BE2C (cell line): Measurements from ENCODE around the gene MTG2.

ENCODE experiments used
- DNase-seq: peaks from one replicate; pipeline ENCODE4 v3.0.0-alpha.2; 2020
- H3K27me3 ChIP-seq: fragments of 250-450 bp; sonication (Bioruptor Pico); 2 replicates; pipeline ENCODE4 v1.5.1; 2020; ENCODE audit warnings: mild to moderate bottlenecking
- H3K36me3 ChIP-seq: fragments of 250-450 bp; sonication (Bioruptor Pico); 2 replicates; pipeline ENCODE4 v1.5.1; 2020; ENCODE audit warnings: mild to moderate bottlenecking
- H3K4me1 ChIP-seq: fragments of 250-450 bp; sonication (Bioruptor Pico); 2 replicates; pipeline ENCODE4 v1.5.1; 2020
- H3K4me3 ChIP-seq: 2 replicates; pipeline ENCODE4 v1.5.1; 2011; ENCODE audit warnings: low read depth, low read length
- H3K9me3 ChIP-seq: fragments of 250-450 bp; sonication (Bioruptor Pico); 2 replicates; pipeline ENCODE4 v1.5.1; 2020
- CTCF ChIP-seq: IDR thresholded peaks from 2 replicates; pipeline ENCODE4 v1.5.1; 2012; ENCODE audit warnings: mild to moderate bottlenecking, low read depth, low read length

Gene MTG2

GRCh38 chr20:62219101-62219991 is 36.5 kb downstream of the MTG2 start:
- TF ChIP-seq CTCF: no peak
- peaks cover 12% of the 10 kb centered on the region for H3K27me3 ChIP-seq
- peak; percentile 53 for DNase-seq

GRCh38 chr20:62219992-62220665 is 37.3 kb downstream of the MTG2 start, which contains the start of gene HRH3:
TSS of gene HRH3 (minus strand) at chr20:62220278. CDS start at chr20:62219970, 308 bp downstream.
- H3K4me1 ChIP-seq: peaks cover 9% of the 10 kb centered on the region
- peak; percentile 81 for DNase-seq
- H3K9me3 ChIP-seq: no peaks in the 10 kb centered on the region
- no peak for TF ChIP-seq CTCF
- H3K36me3 ChIP-seq: peaks cover 7% of the 10 kb centered on the region; the same call in 1 of the 2 replicates
- peak within 1 kb of the TSS; percentile 66 for H3K4me3 ChIP-seq
- peaks cover 12% of the 10 kb centered on the region for H3K27me3 ChIP-seq

More at GRCh38 chr20:62219101-62219991, 36.5 kb downstream of the MTG2 start:
- Histone ChIP-seq H3K4me3 (peak overlapping the region; percentile 66), H3K4me1 (peaks cover 9% of the 10 kb centered on the region), H3K36me3 (peaks cover 7% of the 10 kb centered on the region; the same call in 1 of the 2 replicates), H3K9me3 (no peaks in the 10 kb centered on the region)

GRCh38 chr20:62220666-62221568 is 38.1 kb downstream of the MTG2 start:
- DNase-seq: no peak
- Histone ChIP-seq H3K27me3 (peaks cover 12% of the 10 kb centered on the region), H3K9me3 (no peaks in the 10 kb centered on the region), H3K4me3 (peak overlapping the region; percentile 51), H3K4me1 (peaks cover 9% of the 10 kb centered on the region), H3K36me3 (peaks cover 2% of the 10 kb centered on the region; the same call in 1 of the 2 replicates)
- no peak for TF ChIP-seq CTCF

GRCh38 chr20:62222266-62222850 is 39.5 kb downstream of the MTG2 start:
- Histone ChIP-seq H3K27me3 (peaks cover 12% of the 10 kb centered on the region), H3K9me3 (no peaks in the 10 kb centered on the region), H3K4me1 (peaks cover 9% of the 10 kb centered on the region), H3K36me3 (no peaks in the 10 kb centered on the region), H3K4me3 (no peak overlapping the region)
- TF ChIP-seq CTCF: no peak
- DNase-seq: no peak

- Histone ChIP-seq H3K27me3 (peaks cover 12% of the 10 kb centered on the region), H3K4me1 (peaks cover 9% of the 10 kb centered on the region), H3K36me3 (no peaks in the 10 kb centered on the region), H3K9me3 (no peaks in the 10 kb centered on the region), H3K4me3 (no peak overlapping the region)
- no peak for TF ChIP-seq CTCF
- no peak for DNase-seq
Measured at GRCh38 chr20:62222972-62223371, 40.1 kb downstream of the MTG2 start.
